Neural progenitor cell (in vitro differentiated cells): ENCODE data around the gene OTOS. TPM values are rescaled to one million over a fixed set of nuclear protein-coding genes. Genes with fewer than 3 reads are reported as not detected.

ENCODE experiments used
- DNase-seq: peaks from one replicate; pipeline ENCODE4 v3.0.0-alpha.2; 2016; ENCODE audit warnings: low spot score
- H2AFZ ChIP-seq: fragments of 200-600 bp; sonication (generic); replicated peaks from 2 replicates; pipeline ENCODE4 v1.6.1; 2016; ENCODE audit warnings: antibody characterized with exemption
- H3F3A ChIP-seq: fragments of 200-600 bp; sonication (generic); 2 replicates; pipeline ENCODE4 v1.6.1; 2016; ENCODE audit warnings: antibody characterized with exemption, low read depth
- H3K27ac ChIP-seq: fragments of 200-600 bp; sonication (generic); 2 replicates; pipeline ENCODE4 v1.5.1; 2016; ENCODE audit warnings: mild to moderate bottlenecking
- H3K27me3 ChIP-seq: fragments of 200-600 bp; sonication (generic); 2 replicates; pipeline ENCODE4 v1.6.1; 2016; ENCODE audit warnings: mild to moderate bottlenecking, moderate library complexity
- H3K36me3 ChIP-seq: fragments of 200-600 bp; sonication (generic); 2 replicates; pipeline ENCODE4 v1.5.1; 2016
- H3K4me1 ChIP-seq: fragments of 200-600 bp; sonication (generic); 2 replicates; pipeline ENCODE4 v1.6.1; 2016; ENCODE audit warnings: mixed run types
- H3K4me2 ChIP-seq: fragments of 200-600 bp; sonication (generic); 2 replicates; pipeline ENCODE4 v1.6.1; 2016
- H3K4me3 ChIP-seq: fragments of 200-600 bp; sonication (generic); 2 replicates; pipeline ENCODE4 v1.5.1; 2016
- H3K79me2 ChIP-seq: fragments of 200-600 bp; sonication (generic); 2 replicates; pipeline ENCODE4 v1.6.1; 2016; ENCODE audit warnings: low read depth
- H3K9ac ChIP-seq: fragments of 200-600 bp; sonication (generic); 2 replicates; pipeline ENCODE4 v1.6.1; 2016
- H3K9me3 ChIP-seq: fragments of 200-600 bp; sonication (generic); 2 replicates; pipeline ENCODE4 v1.5.1; 2016; ENCODE audit warnings: low read depth
- H4K20me1 ChIP-seq: fragments of 200-600 bp; sonication (generic); 2 replicates; pipeline ENCODE4 v1.6.1; 2016; ENCODE audit warnings: low read depth
- H3K27ac Mint-ChIP-seq: 3 replicates; pipeline ENCODE4 v1.8.0; 2021; ENCODE audit warnings: mixed read lengths
- H3K27me3 Mint-ChIP-seq: 2 replicates; pipeline ENCODE4 v1.8.0; 2022; ENCODE audit warnings: low read depth, mild to moderate bottlenecking, inconsistent platforms, moderate library complexity, mixed read lengths; ENCODE audit not compliant: insufficient read depth
- H3K36me3 Mint-ChIP-seq: 3 replicates; pipeline ENCODE4 v1.8.0; 2021; ENCODE audit warnings: mixed read lengths
- H3K4me1 Mint-ChIP-seq: 3 replicates; pipeline ENCODE4 v1.8.0; 2021; ENCODE audit warnings: mixed read lengths
- H3K4me3 Mint-ChIP-seq: 3 replicates; pipeline ENCODE4 v1.8.0; 2021; ENCODE audit warnings: mild to moderate bottlenecking, moderate library complexity, mixed read lengths
- H3K9me3 Mint-ChIP-seq: 3 replicates; pipeline ENCODE4 v1.8.0; 2020; ENCODE audit warnings: mixed read lengths
- CTCF ChIP-seq: fragments of 200-600 bp; sonication (generic); IDR thresholded peaks from 2 replicates; pipeline ENCODE4 v1.5.1; 2017; ENCODE audit warnings: antibody characterized with exemption, mild to moderate bottlenecking
- EZH2 ChIP-seq: fragments of 200-600 bp; sonication (generic); IDR thresholded peaks from 2 replicates; pipeline ENCODE4 v1.6.1; 2017; ENCODE audit warnings: antibody characterized with exemption, mild to moderate bottlenecking, moderate library complexity
- EZH2phosphoT487 ChIP-seq: fragments of 200-600 bp; sonication (generic); IDR thresholded peaks from 2 replicates; pipeline ENCODE4 v1.6.1; 2017; ENCODE audit warnings: antibody characterized with exemption
- total RNA-seq: library from RNA; depleted of rRNA; stranded (reverse); fragments of >200 nt; gene quantifications from 2 replicates; pipeline ENCODE4 v1.2.3, GENCODE V29; 2015; ENCODE audit warnings: low replicate concordance

Gene OTOS
- total RNA-seq, 1 donor from 2014 or later = not detected

- H3K27ac ChIP-seq = no peak overlapping the region
- Mint-ChIP-seq H3K4me1 (peaks cover 20% of the 10 kb centered on the region), H3K36me3 (no peaks in the 10 kb centered on the region), H3K4me3 (no peak overlapping the region), H3K9me3 (no peaks in the 10 kb centered on the region), H3K27ac (no peak overlapping the region), H3K27me3 (no peaks in the 10 kb centered on the region)
- H3K27me3 ChIP-seq = peaks cover 6% of the 10 kb centered on the region
- no peaks in the 10 kb centered on the region for H3K36me3 ChIP-seq
- TF ChIP-seq CTCF = no peak
- TF ChIP-seq EZH2 = no peak
- TF ChIP-seq EZH2phosphoT487 = no peak
- no peaks in the 10 kb centered on the region for H4K20me1 ChIP-seq
- H3K4me1 ChIP-seq = peaks cover 19% of the 10 kb centered on the region
- no peaks in the 10 kb centered on the region for H3K9me3 ChIP-seq
- no peaks in the 10 kb centered on the region for H3K79me2 ChIP-seq
- no peak overlapping the region for H3K9ac ChIP-seq
- peaks cover 6% of the 10 kb centered on the region for H3F3A ChIP-seq
- no peak for DNase-seq
- no peak overlapping the region for H2AFZ ChIP-seq
- H3K4me2 ChIP-seq = no peak overlapping the region
- no peak overlapping the region for H3K4me3 ChIP-seq
Observed at GRCh38 chr2:240174496-240174895, 34.0 kb upstream of the OTOS start.

GRCh38 chr2:240172071-240172895 lies 31.8 kb upstream of the OTOS start:
- peaks cover 19% of the 10 kb centered on the region for H3K4me1 Mint-ChIP-seq
- Histone ChIP-seq H3K36me3 (no peaks in the 10 kb centered on the region), H3K27ac (no peak overlapping the region), H3K9me3 (no peaks in the 10 kb centered on the region), H2AFZ (no peak overlapping the region), H3K9ac (no peak overlapping the region), H3K79me2 (no peaks in the 10 kb centered on the region), H3F3A (peaks cover 6% of the 10 kb centered on the region), H4K20me1 (no peaks in the 10 kb centered on the region), H3K4me2 (no peak overlapping the region), H3K4me3 (no peak overlapping the region), H3K4me1 (peaks cover 19% of the 10 kb centered on the region), H3K27me3 (peaks cover 6% of the 10 kb centered on the region)
- H3K4me3 Mint-ChIP-seq = no peak overlapping the region
- H3K27me3 Mint-ChIP-seq = no peaks in the 10 kb centered on the region
- peaks cover 2% of the 10 kb centered on the region for H3K9me3 Mint-ChIP-seq
- DNase-seq = no peak
- H3K36me3 Mint-ChIP-seq = no peaks in the 10 kb centered on the region
- H3K27ac Mint-ChIP-seq = no peak overlapping the region
- no peak for TF ChIP-seq EZH2phosphoT487
- TF ChIP-seq CTCF = no peak
- TF ChIP-seq EZH2 = no peak

- Histone ChIP-seq H4K20me1 (no peaks in the 10 kb centered on the region), H3K4me3 (no peak overlapping the region), H2AFZ (no peak overlapping the region), H3F3A (peaks cover 6% of the 10 kb centered on the region), H3K4me2 (peak overlapping the region; percentile 52), H3K79me2 (no peaks in the 10 kb centered on the region), H3K4me1 (peaks cover 19% of the 10 kb centered on the region), H3K9me3 (no peaks in the 10 kb centered on the region), H3K9ac (no peak overlapping the region), H3K36me3 (no peaks in the 10 kb centered on the region), H3K27ac (no peak overlapping the region), H3K27me3 (peaks cover 5% of the 10 kb centered on the region)
- Mint-ChIP-seq H3K36me3 (no peaks in the 10 kb centered on the region), H3K4me3 (peak overlapping the region; percentile 31), H3K4me1 (peaks cover 19% of the 10 kb centered on the region), H3K9me3 (peaks cover 2% of the 10 kb centered on the region), H3K27me3 (no peaks in the 10 kb centered on the region), H3K27ac (no peak overlapping the region)
- DNase-seq = no peak
- TF ChIP-seq EZH2phosphoT487 (no peak), EZH2 (no peak), CTCF (no peak)
Observed at GRCh38 chr2:240170883-240171282, 30.4 kb upstream of the OTOS start.
